CD4-positive, alpha-beta T cell treated with Interleukin-4 for 4 hours (primary cell): ENCODE results near the gene CHRND.

Source experiments
- DNase-seq: peaks from one replicate; pipeline ENCODE4 v3.0.0-alpha.2; 2020

The CHRND gene

DNA sequence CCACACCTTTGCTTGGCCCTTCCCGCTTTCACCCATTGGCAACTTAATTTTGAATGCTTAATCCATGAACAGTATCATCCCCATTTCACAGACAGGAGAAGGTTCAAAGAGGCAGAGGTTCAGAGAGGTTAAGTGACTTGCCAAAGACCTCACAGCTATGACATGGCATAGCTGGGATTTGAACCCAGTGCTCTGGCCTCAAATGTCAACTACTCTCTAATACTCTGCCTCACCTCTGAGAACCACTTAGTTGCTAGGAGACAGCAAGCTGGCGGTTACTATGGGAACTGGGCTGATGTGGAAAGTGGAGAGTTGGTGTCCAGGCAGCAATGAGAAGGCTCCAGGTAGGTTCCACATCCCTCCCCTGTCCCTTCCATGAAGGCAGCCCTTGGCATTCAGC, 21.5 kb upstream of the CHRND start:
- no peak for DNase-seq

DNA sequence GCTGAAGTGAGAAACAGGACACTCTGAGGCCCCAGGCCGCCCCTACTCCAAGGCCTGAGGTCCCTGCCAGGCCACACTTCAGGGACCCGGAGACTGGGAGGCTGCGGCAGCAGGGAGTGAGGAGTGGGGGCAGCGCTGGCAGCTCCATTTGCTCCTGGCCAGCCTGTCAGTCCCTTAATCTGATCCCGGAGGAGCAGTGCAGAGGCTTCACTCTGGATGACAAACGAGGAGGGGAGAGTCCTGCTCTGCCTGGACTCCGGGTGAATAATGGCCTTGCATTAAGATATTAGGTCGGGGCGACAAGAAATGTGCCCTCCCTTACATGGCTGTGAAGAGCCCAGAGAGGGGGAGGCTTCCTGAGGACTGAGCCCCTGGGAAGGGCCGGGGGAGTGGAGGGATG, 20.1 kb upstream of the CHRND start:
- DNase-seq, result no peak

DNA sequence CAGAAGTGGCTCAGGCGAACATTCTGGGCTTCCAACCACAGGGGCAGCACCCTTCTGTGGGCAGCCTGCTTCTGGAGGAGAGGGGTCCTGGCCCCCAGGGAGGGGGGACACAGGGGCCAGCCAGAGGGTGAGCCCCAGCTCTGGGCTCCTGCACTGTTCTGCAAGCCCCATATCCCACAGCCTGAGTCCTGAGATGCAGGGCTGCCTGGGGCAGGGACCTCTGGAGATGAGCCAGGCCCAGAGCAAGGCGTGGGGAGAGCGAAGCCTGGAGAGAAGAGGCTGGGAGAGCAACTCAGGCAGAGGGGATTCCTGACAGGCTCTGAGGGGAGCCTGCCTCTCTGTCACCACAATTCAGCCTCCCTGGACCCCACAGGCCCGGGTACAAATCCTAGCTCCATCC, 19.3 kb upstream of the CHRND start:
- DNase-seq, result no peak

DNA sequence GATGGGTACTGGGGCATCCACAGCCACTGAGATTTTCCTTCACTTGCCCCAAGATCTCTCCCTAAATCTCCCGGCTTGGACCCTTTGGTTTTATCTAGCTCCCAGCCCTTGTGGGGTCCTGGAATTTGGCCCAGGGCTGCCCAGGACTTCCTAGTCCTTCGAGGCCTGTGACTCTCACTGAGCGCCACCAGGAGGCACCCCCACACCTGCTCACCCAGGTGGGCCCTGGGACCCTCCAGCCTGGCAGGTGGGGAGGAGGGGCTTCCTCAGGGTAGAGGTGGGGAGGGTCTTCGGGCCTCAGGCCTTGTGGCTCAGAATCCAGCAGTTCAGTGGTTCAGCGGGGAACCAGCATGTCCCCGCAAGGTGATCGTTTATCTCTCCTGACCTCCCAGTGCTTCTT, 17.7 kb upstream of the CHRND start:
- DNase-seq, result no peak

DNA sequence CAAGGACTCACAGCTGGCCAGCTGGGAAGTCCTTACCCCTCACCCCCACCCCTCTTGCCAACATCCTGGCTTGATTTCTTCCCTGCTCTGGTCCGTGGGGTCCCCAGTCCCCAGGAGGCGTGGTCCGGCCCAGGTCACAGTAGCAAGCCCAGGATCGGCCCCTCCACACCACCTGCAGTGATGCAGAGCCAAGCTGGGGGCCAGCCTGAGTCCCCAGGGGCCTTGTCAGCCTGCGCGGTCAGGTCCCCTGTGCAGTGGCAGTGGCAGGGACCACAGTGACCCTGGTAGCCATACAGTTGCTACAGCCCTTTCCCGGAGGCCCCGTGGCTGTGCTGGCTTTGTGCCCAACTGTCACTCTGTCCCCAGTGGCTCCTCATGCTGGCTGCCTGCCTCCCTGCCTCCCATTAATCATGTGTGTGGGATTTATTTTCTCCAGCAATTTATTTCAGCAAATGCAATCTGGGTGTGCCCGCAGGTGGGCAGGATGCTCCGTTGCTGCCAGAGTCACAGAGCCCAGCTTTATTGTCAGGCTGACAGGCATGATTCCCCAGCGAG, 14.5 kb upstream of the CHRND start:
- no peak for DNase-seq

DNA sequence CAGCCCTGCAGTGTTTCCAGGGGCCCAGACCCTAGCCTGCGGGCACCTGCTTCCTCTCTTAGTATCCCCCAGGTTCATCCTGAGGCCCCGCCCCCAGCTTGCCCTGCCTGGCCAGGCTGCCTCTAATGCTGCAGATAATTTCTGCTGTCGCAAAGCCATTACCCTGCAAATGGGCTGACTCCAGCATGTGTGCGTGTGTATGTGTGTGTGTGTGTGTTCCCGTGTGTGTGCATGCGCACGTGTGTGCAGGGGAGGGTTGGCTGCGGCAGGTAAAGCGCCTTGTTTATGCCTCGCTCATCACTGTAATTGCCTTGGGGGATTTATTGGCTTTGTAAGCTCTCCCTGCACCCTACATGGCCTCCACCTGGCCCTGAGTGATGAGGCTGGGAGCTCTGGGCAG, 13.4 kb upstream of the CHRND start:
- no peak for DNase-seq

DNA sequence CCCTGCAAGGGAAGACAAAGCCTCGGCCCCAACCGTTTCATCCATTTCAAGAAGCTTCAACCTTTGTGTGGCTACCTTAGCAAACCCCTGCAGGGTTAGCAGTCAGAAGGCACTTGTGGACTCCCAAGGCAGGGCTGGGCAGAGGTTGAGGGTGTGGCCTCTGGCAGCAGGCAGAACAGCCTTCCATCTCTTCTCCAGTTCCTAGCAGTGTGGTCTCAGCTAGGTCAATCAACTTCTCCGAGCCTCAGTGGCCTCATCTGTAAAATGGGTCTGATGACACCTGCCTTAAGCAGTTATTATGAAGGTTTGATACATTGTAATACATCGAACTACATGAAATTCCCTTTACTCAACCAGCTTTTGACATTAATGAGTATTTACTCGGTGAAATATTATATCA, 12.6 kb upstream of the CHRND start:
- no peak for DNase-seq

DNA sequence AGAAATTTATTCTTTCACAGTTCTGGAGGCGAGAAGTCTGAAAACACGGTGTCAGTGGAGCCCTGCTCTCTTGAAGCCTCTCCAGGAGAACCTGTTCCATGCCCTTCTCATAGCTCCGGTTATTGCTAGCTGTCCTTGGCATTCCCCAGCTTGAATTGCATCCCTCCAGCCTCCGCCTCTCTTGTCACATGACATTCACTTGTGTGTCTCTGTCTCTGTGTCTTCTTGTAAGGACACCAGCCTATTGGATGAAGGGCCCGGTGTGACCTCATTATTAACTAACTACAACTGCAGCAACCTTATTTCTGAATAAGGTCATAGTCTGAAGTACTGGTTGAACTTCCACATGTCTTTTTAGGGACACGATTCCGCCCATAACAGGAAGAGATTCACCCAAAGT, 10.3 kb upstream of the CHRND start:
- DNase-seq, result no peak

DNA sequence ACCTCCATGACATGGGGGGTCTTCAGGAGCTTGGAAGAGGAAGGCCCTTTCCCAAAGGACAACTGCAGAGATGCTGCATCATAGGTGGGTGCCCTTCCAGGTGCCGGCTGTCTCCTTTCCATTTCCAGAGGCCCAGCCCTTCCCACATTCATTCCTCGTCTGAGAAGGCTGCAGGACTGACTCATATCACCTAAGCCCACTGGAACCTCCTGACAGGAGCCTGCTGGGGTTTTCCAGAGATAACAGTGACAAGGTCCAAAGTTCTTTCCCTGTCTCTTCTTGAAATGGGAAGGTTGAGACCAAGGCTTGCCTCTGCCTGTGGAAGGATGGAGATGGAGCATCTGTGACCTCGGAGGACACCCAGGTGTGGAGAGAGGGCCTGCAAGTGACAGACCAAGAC, 9.4 kb upstream of the CHRND start:
- DNase-seq, result no peak

DNA sequence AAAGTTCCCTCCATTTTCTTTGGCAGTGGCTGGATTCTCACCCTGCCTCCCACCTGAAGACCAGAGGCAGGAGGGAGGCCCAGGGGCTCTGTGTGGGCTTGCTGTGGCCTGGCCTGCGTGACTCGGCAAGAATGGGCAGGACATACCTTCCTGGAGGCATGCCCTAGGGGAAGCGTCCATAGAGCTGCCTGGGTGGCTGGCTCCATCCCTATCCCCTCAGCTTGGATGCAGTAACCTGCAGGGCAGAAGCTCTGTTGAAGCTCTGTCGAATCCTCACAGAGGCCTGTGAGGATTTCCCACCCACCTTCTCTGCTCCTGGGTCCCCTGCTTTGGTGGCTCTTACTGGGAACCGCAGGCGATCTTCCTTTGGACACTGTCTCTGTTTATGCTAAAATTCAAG, 7.1 kb upstream of the CHRND start:
- DNase-seq, result no peak

DNA sequence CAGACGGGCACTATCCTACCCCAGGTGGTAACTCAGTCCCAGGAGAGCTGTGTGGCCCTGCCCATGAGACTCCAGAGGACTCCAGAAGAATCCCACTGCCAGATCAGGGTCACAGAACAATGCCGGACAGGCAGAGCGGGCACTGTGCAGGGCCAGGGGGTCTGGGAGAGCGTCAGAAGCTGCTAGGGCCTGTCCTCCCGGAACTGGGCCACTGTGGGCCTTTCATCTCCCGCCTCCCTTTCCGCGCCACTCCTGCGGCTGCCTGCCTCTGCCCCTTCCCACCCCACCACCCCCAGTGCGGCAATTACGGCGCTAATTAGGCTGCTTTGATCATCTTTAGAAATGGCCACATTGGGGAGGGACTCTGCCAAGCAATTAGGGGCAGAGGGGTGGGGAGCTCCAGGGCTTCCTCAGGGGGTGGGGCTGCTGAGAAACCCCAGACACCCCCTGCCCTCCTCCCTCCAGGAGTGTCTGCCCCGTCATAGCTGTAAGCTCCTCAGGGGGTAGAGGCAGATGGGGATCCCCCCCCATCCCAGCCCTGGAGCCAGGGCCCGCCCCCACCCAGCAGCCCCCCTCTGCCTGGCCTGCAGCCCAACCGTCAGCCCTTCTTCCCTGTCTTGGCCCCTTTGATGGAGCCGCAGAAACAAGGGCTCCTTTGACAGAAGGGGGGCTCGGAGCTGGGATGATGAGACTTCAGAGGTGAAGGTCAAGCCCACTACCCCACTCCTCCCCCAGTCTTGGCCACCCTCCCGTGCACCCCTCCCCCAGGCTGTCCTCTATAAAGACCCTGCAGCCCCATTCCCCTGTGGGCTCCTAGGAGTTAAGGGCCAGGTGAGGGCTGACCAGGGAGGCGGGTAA, 6.2 kb upstream of the CHRND start, which contains the start of gene PRSS56:
Gene PRSS56 (plus strand): TSS at position 808 of the 858 bp plus-strand sequence. CDS start 211 bp downstream, outside the sequence.
- no peak for DNase-seq

DNA sequence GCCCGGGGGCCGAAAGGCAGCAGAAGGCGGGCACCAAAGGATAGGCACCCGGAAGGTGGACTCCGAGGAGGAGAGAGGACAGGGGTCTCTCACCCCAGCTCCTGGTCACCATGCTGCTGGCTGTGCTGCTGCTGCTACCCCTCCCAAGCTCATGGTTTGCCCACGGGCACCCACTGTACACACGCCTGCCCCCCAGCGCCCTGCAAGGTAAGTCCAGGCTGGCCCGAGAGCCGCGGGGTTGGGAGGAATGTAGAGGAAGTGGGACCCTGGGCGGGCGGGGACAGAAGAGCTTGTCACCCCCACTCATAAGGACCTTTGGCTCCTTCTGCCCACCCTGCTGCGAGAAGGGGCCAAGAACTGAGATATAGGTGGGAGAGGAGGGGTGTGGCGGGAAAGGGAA, 5.5 kb upstream of the CHRND start:
- no peak for DNase-seq

DNA sequence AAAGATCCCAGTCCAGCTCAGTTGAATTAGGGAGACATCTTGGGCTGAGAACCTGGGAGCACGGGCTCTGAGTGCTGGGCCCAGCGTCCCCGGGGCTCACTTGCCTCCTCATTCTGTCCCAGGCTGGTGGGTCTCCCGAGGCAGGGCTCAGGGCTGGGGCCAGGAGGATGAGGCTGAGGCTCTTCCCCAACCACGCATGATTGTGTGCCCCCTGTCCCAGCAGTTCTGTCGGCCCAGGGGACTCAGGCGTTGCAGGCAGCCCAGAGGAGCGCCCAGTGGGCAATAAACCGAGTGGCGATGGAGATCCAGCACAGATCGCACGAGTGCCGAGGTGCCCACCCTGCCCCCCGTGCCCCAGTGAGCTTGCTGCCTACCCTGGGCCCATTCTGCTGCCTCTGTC, 4.9 kb upstream of the CHRND start:
- DNase-seq, result no peak

DNA sequence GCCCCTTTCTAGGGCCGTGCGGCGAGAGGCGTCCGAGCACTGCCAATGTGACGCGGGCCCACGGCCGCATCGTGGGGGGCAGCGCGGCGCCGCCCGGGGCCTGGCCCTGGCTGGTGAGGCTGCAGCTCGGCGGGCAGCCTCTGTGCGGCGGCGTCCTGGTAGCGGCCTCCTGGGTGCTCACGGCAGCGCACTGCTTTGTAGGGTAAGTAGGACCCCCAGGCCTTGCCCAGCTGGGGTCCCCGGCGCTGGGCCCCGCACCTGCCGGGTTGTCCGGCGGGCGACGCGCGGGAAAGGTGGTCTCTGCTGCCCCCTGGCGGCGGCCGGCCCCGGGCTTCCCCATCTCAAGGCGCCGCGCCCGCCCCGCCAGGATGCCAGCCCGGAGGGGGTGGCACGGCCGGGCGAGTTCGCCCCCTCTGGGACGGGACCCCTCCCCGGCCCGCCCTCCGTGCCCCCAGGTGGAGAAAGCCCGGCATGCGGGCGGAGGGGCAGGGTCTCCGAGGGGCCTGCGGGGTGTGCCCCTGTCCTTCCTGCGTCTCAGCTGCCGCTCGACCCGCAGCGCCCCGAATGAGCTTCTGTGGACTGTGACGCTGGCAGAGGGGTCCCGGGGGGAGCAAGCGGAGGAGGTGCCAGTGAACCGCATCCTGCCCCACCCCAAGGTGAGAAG, 3.9 kb upstream of the CHRND start:
- peak; percentile 28 for DNase-seq

DNA sequence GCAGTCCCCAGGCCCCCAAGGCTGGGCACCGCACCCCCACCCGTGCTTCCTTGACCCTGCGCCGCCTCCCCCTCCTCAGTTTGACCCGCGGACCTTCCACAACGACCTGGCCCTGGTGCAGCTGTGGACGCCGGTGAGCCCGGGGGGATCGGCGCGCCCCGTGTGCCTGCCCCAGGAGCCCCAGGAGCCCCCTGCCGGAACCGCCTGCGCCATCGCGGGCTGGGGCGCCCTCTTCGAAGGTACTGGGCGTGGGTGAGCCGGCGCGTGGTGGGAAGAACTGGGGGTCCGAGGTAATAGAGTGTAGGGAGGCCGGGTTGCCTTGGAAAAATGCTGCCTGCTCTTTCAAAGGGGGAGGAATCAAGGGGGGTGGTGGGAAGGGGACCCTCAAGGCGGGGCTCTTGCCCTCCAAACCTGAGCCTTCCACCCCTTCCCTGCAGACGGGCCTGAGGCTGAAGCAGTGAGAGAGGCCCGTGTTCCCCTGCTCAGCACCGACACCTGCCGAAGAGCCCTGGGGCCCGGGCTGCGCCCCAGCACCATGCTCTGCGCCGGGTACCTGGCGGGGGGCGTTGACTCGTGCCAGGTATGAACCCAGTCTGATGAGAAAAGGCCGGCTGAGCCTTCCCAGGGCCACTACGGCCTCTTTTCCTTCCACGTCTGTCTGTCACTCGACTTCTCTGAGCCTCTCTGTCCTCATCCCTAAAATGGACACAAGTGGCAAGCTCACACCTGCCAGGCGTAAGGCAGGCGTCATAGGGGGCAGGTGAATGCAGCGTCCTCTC, 3.1 kb upstream of the CHRND start:
- no peak for DNase-seq

DNA sequence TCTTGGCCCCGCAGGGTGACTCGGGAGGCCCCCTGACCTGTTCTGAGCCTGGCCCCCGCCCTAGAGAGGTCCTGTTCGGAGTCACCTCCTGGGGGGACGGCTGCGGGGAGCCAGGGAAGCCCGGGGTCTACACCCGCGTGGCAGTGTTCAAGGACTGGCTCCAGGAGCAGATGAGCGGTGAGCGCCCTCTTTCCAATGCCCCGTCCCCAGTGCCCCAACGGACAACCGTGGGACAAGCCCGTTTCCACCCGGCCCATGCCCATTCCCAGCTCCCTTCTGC, 2.6 kb upstream of the CHRND start:
- DNase-seq, result no peak

DNA sequence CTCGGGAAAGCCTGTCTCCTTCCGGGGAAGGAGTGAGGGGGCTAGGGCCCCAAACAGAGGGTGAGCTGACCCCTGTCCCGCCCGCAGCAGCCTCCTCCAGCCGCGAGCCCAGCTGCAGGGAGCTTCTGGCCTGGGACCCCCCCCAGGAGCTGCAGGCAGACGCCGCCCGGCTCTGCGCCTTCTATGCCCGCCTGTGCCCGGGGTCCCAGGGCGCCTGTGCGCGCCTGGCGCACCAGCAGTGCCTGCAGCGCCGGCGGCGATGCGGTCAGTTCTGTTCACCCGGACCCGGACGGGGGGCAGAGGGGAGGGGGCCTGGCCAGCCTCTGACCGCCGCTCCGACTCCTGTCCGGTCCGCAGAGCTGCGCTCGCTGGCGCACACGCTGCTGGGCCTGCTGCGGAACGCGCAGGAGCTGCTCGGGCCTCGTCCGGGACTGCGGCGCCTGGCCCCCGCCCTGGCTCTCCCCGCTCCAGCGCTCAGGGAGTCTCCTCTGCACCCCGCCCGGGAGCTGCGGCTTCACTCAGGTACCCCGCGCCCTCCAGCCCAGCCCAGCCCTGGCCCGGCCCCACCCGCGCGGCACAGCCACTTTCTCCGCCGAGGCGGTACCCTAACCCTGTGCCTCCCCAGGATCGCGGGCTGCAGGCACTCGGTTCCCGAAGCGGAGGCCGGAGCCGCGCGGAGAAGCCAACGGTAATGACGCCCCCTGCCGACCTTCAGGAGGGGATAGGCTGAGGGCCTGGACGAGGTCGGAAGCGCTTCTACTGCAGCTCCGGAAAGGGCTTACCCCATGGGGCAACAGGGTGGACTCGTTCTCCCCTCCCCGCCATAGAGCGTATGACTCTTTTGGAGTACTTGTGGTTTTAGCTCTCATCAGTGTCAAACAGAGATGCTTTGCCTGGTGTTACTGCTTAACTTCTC, 2.0 kb upstream of the CHRND start:
- no peak for DNase-seq

DNA sequence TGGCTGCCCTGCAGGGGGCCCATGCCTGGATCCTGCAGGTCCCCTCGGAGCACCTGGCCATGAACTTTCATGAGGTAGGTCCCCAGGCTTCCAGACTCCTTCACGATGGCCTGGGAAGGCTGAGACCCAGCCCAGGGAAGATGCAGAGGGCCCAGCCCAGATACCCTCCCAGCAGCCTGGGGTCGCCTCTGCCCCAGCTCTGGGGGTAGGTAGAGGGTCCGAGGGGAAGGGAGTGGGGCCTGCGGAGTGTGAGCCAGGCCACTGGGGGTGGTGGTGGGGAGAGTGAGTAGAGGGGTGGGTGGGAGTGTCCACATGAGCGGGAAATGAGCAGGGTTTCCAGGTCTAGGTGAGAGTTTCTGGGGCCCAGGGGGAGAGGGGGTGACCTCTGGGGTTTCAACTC, 1.2 kb upstream of the CHRND start:
- no peak for DNase-seq

DNA sequence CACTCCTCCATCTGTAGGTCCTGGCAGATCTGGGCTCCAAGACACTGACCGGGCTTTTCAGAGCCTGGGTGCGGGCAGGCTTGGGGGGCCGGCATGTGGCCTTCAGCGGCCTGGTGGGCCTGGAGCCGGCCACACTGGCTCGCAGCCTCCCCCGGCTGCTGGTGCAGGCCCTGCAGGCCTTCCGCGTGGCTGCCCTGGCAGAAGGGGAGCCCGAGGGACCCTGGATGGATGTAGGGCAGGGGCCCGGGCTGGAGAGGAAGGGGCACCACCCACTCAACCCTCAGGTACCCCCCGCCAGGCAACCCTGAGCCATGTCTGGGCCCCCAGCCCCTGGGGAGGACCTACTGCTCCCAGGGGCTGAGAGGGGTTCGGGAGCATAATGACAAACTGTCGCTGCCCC, 761 bp upstream of the CHRND start:
- no peak for DNase-seq

DNA sequence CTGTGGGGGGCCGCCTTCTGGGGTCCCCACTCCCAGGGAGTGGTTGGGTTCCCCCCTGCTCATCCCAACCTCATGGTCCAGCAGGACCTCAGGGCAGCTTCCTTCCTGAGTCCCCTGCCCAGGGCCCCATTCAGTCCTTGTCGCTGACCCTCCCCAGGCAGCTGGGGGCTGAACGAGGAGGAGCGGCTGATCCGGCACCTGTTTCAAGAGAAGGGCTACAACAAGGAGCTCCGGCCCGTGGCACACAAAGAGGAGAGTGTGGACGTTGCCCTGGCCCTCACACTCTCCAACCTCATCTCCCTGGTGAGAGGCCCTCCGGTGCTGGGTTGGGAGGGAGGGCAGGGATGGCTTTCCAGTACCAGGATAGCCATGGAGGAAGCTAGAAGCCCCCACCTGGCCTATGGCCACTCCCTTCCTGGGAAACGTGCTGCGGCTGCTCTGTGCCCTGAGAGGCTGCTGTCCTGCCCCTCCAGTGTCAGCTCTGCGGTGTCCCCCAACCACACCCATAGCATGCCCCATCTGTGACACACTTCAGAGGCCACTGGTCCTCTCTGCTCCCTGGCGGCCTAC, 497 bp downstream of the CHRND start:
- DNase-seq, result no peak

DNA sequence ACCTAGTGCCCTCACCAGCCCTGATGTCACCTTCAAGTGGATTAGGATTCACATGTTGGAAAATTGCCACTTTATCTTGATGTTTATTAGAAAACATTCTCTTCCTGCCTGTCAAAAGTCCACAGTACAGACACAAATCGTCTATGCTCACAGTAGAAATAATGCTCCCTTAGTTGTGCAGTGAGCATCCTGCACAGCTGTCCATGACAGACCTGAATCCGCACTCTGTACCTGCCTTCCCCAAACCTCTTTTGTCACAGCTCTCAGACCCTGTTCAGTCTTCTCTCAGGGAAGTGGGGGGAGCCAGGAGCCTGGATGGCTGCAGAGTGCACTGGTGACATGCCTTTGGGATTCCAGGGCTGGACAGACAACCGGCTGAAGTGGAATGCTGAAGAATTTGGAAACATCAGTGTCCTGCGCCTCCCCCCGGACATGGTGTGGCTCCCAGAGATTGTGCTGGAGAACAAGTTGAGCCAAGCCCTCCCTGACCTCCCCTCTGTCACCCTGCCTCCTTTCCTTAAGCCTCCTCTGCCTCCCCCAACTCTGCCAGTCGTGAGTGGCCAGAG, 2.0 kb downstream of the CHRND start:
- no peak for DNase-seq
